GM12878 (cell line): ENCODE results near the gene LMAN2.

Experiments used
- JUNB ChIP-seq: IDR thresholded peaks from 2 replicates; pipeline ENCODE4 v1.6.1; 2016; ENCODE audit warnings: antibody characterized with exemption, mild to moderate bottlenecking
- TF ChIP-seq, protein P1 (sequence below): IDR thresholded peaks from 2 replicates; pipeline ENCODE4 v1.6.1; 2011; ENCODE audit warnings: borderline replicate concordance, low read depth, mild to moderate bottlenecking, moderate library complexity, mixed read lengths, low read length; ENCODE audit not compliant: insufficient read depth; ENCODE audit errors: extremely low read length

- TF ChIP-seq, protein P1, sequence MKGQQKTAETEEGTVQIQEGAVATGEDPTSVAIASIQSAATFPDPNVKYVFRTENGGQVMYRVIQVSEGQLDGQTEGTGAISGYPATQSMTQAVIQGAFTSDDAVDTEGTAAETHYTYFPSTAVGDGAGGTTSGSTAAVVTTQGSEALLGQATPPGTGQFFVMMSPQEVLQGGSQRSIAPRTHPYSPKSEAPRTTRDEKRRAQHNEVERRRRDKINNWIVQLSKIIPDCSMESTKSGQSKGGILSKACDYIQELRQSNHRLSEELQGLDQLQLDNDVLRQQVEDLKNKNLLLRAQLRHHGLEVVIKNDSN: no peak
- no peak for TF ChIP-seq JUNB
Observed at GRCh38 chr5:177393990-177394389, 42.5 kb upstream of the LMAN2 start.
